Esophagus muscularis mucosa (tissue), 4 donors: ENCODE measurements around the gene KLHL26. TPM values are rescaled to one million over a fixed set of nuclear protein-coding genes. Genes with fewer than 3 reads are reported as not detected.

Source experiments
- DNase-seq: peaks from one replicate; pipeline ENCODE4 v3.0.0-alpha.2; 2017; ENCODE audit errors: extremely low spot score
- H3K27ac ChIP-seq, 4 donors: fragments of 200-600 bp; sonication (generic); replicated peaks in 1 of 4; 1 replicate in 3 of 4; 2 replicates in 1 of 4; pipeline ENCODE4 v1.5.1; 2016 to 2019; ENCODE audit warnings: mild to moderate bottlenecking in 1 of 4
- H3K27me3 ChIP-seq, 4 donors: fragments of 200-600 bp; sonication (generic); one replicate each; pipeline versions ENCODE4 v1.5.1 to v1.6.0; 2016 to 2019
- H3K36me3 ChIP-seq, 4 donors: fragments of 200-600 bp; sonication (generic); one replicate each; pipeline ENCODE4 v1.5.1; 2016 to 2019
- H3K4me1 ChIP-seq, 4 donors: fragments of 200-600 bp; sonication (generic); one replicate each; pipeline ENCODE4 v1.5.1; 2016 to 2019
- H3K4me3 ChIP-seq, 4 donors: fragments of 200-600 bp; sonication (generic); 1 replicate in 2 of 4; 2 replicates in 2 of 4; pipeline ENCODE4 v1.5.1; 2016 to 2019; ENCODE audit warnings: mild to moderate bottlenecking in 4 of 4, moderate library complexity in 1 of 4
- H3K9me3 ChIP-seq, 4 donors: fragments of 200-600 bp; sonication (generic); 1 replicate in 3 of 4; 2 replicates in 1 of 4; pipeline ENCODE4 v1.5.1; 2016 to 2019
- CTCF ChIP-seq, 3 experiments: fragments of 200-600 bp in 2 of 3; fragments of 450-650 bp in 1 of 3; sonication (generic) in 2 of 3; IDR thresholded peaks; one replicate each; pipeline ENCODE4 v1.5.1; 2017 to 2019; ENCODE audit warnings: antibody characterized with exemption in 3 of 3, mild to moderate bottlenecking in 2 of 3, moderate library complexity in 1 of 3
- EP300 ChIP-seq: sonication (generic); formaldehyde crosslinking; IDR thresholded peaks from one replicate; pipeline ENCODE4 v1.6.1; 2017; ENCODE audit warnings: antibody characterized with exemption
- POLR2A ChIP-seq: fragments of 450-650 bp; IDR thresholded peaks from one replicate; pipeline ENCODE4 v1.6.1; 2017; ENCODE audit warnings: antibody characterized with exemption, moderate library complexity, mild to moderate bottlenecking, low read depth
- POLR2AphosphoS5 ChIP-seq, 2 donors: sonication (generic); formaldehyde crosslinking; IDR thresholded peaks; one replicate each; pipeline ENCODE4 v1.6.1; 2017; ENCODE audit warnings: antibody characterized with exemption in 2 of 2
- WGBS: methylation state at CpG from one replicate; pipeline ENCODE4 v1.1.5; 2018; 5-methylcytosine and 5-hydroxymethylcytosine counted together
- intact Hi-C: fragments of 100-400 bp; cut with DNase I; formaldehyde crosslinking; loops from one replicate; pipeline ENCODE4 v1.15.1; 2023
- small RNA-seq, 3 donors: library from RNA; depleted of rRNA; stranded (forward); fragments of <200 nt; gene quantifications; one replicate each; pipeline ENCODE3, GENCODE V24; 2016
- total RNA-seq, 4 donors: library from RNA; depleted of rRNA; stranded (reverse); fragments of >200 nt; gene quantifications; one replicate each; pipeline versions ENCODE4 v1.1.0 to v1.2.1, GENCODE V29; 2016

Gene KLHL26
- total RNA-seq, 4 donors from 2014 or later, result 9.1 to 19.0 (median 13.5) TPM

GRCh38 chr19:18718015-18718526 is 81.2 kb downstream of the KLHL26 start:
- H3K4me3 ChIP-seq, result no peak overlapping the region
- DNase-seq, result no peak
- peaks cover 5 to 31% (median 13%) of the 10 kb centered on the region in 4 donors for H3K4me1 ChIP-seq
- no peaks in the 10 kb centered on the region for H3K9me3 ChIP-seq
- TF ChIP-seq EP300 (no peak), CTCF (IDR thresholded peaks at IDR 0.05) (no peak)
- WGBS, result 75% methylated on average over 5 of the region's 5 CpGs
- peaks cover 0 to 10% (median 0%) of the 10 kb centered on the region in 4 donors for H3K36me3 ChIP-seq
- no peak overlapping the region for H3K27ac ChIP-seq
- intact Hi-C loops, result no loop called here
- H3K27me3 ChIP-seq, result no peaks in the 10 kb centered on the region

- intact Hi-C loops, result no loop called here
- Histone ChIP-seq H3K4me3 (no peak overlapping the region), H3K27me3 (no peaks in the 10 kb centered on the region), H3K36me3 (peaks cover 0 to 6% (median 0%) of the 10 kb centered on the region in 4 donors), H3K27ac (no peak overlapping the region), H3K4me1 (peaks cover 5 to 23% (median 8%) of the 10 kb centered on the region in 4 donors), H3K9me3 (no peaks in the 10 kb centered on the region)
- TF ChIP-seq EP300 (no peak), POLR2A (no peak), POLR2AphosphoS5 (IDR thresholded peaks at IDR 0.05) (no peak)
- whole genome bisulfite sequencing, result 83% methylated on average over 15 of the region's 16 CpGs
- no peak for DNase-seq
These were observed 82.1 kb downstream of the KLHL26 start for GRCh38 chr19:18718846-18719458.

DNA sequence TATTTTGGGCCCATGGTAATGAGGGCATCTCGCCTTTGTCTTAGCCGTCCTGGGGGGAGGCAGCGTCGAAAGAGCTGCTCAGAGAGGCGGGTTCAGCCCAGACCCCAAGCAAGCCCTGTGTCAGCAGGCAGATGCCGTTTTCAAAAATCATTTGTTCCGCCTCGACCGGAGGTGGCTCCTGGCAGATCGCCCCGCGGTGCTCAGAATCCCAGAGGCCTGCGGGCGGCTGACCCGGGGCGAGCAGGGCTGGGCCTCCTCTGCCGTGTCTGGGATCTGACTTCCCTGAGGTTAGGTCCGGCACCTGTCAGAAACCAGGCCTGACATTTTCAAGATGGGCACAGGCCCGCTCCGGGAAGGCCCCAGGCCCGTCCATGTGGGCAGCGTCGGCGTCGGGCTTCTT is 82.7 kb downstream of the KLHL26 start:
- 79% methylated on average over 18 of the region's 25 CpGs for WGBS
- H3K27me3 ChIP-seq, result no peaks in the 10 kb centered on the region
- intact Hi-C loops, result no loop called here
- no peak overlapping the region for H3K4me3 ChIP-seq
- H3K36me3 ChIP-seq, result peaks cover 0 to 6% (median 0%) of the 10 kb centered on the region in 4 donors
- TF ChIP-seq POLR2A, result no peak
- TF ChIP-seq CTCF (IDR thresholded peaks at IDR 0.05), result no peak
- no peak for TF ChIP-seq POLR2AphosphoS5 (IDR thresholded peaks at IDR 0.05)
- TF ChIP-seq EP300, result no peak
- H3K9me3 ChIP-seq, result no peaks in the 10 kb centered on the region
- H3K27ac ChIP-seq, result no peak overlapping the region
- DNase-seq, result no peak
- H3K4me1 ChIP-seq, result peaks cover 5 to 24% (median 8%) of the 10 kb centered on the region in 4 donors

Small RNA genes lying within 50 kb of the gene (small RNA-seq; reads per million reads assigned to genes)
- 0 reads per million in 3 donors for gene RN7SL155P

Other genes with a start within 250 kb of the KLHL26 start
- gene LRRC25, start 239.4 kb upstream of the KLHL26 start, total RNA-seq, result 10 to 100 TPM in 1 of 4 donors, 1 to 10 TPM in 3; 5.8 to 20.4 (median 7.0) TPM
- gene SSBP4, start 217.6 kb upstream of the KLHL26 start, total RNA-seq, result 100 to 1,000 TPM in 1 of 4 donors, 10 to 100 TPM in 3; 53.2 to 109 (median 77.8) TPM
- 10 to 100 TPM; 15.8 to 38.9 (median 26.2) TPM for gene ISYNA1, start 198.9 kb upstream of the KLHL26 start, total RNA-seq
- 10 to 100 TPM in 3 of 4 donors, 1 to 10 TPM in 1; 9.1 to 35.1 (median 20.1) TPM for gene ELL, start 115.0 kb upstream of the KLHL26 start, total RNA-seq
- 100 to 1,000 TPM; 420 to 568 (median 430) TPM for gene FKBP8, start 93.5 kb upstream of the KLHL26 start, total RNA-seq
- gene KXD1, start 79.2 kb upstream of the KLHL26 start, total RNA-seq, result 100 to 1,000 TPM; 129 to 155 (median 149) TPM
- 100 to 1,000 TPM; 560 to 800 (median 665) TPM for gene UBA52, start 65.2 kb upstream of the KLHL26 start, total RNA-seq
- 10 to 100 TPM; 56.1 to 77.7 (median 67.0) TPM for gene REX1BD, start 48.2 kb upstream of the KLHL26 start, total RNA-seq
- gene CRLF1, start 30.2 kb upstream of the KLHL26 start, total RNA-seq, result 100 to 1,000 TPM in 1 of 4 donors, 10 to 100 TPM in 3; 41.5 to 153 (median 59.6) TPM
- gene TMEM59L, start 24.2 kb upstream of the KLHL26 start, total RNA-seq, result 1 to 10 TPM; 2.4 to 3.6 (median 2.8) TPM
- gene CRTC1, start 46.7 kb downstream of the KLHL26 start, total RNA-seq, result 10 to 100 TPM in 1 of 4 donors, 1 to 10 TPM in 3; 5.3 to 10.1 (median 6.6) TPM
- under 1 TPM; 0.33 to 0.83 (median 0.62) TPM for gene COMP, start 154.3 kb downstream of the KLHL26 start, total RNA-seq
- gene UPF1, start 194.9 kb downstream of the KLHL26 start, total RNA-seq, result 100 to 1,000 TPM in 1 of 4 donors, 10 to 100 TPM in 3; 54.8 to 116 (median 77.4) TPM